DND-41 (cell line): Measurements from ENCODE around the gene TSC2.

Experiments used
- ATAC-seq: fragments of 200-7000 bp; cut with Tn5 transposase; 3 replicates; pipeline ENCODE4 v1.9.1; 2021; ENCODE audit warnings: low read depth; ENCODE audit not compliant: insufficient read depth
- DNase-seq: peaks from one replicate; pipeline ENCODE4 v3.0.0-alpha.2; 2020
- H2AFZ ChIP-seq: 2 replicates; pipeline ENCODE4 v1.6.0; 2012; ENCODE audit warnings: low read depth, low read length
- H3K27ac ChIP-seq: 2 replicates; pipeline ENCODE4 v1.5.1; 2012; ENCODE audit warnings: low read length, inconsistent platforms
- H3K27me3 ChIP-seq: fragments of 200-600 bp; sonication (generic); 2 replicates; pipeline ENCODE4 v1.6.0; 2012; ENCODE audit warnings: low read length, mild to moderate bottlenecking, inconsistent platforms; ENCODE audit not compliant: insufficient read depth, poor library complexity
- H3K36me3 ChIP-seq: 2 replicates; pipeline ENCODE4 v1.5.1; 2012; ENCODE audit warnings: low read length, inconsistent platforms; ENCODE audit not compliant: insufficient read depth
- H3K4me1 ChIP-seq: 2 replicates; pipeline ENCODE4 v1.5.1; 2012; ENCODE audit warnings: mild to moderate bottlenecking, low read length; ENCODE audit not compliant: insufficient read depth
- H3K4me2 ChIP-seq: 2 replicates; pipeline ENCODE4 v1.6.0; 2012; ENCODE audit warnings: mild to moderate bottlenecking, moderate library complexity, low read length, inconsistent platforms; ENCODE audit not compliant: insufficient read depth
- H3K4me3 ChIP-seq, 2 experiments: fragments of 200-600 bp in 1 of 2; shearing (Covaris generic) in 1 of 2; 2 replicates each; pipeline ENCODE4 v1.5.1; 2012 to 2016; ENCODE audit warnings: inconsistent platforms in 2 of 2, low read length in 2 of 2, mild to moderate bottlenecking in 2 of 2, low read depth in 1 of 2, moderate library complexity in 1 of 2
- H3K79me2 ChIP-seq: 2 replicates; pipeline ENCODE4 v1.6.0; 2012; ENCODE audit warnings: low read length, inconsistent platforms; ENCODE audit not compliant: insufficient read depth
- H3K9ac ChIP-seq: 2 replicates; pipeline ENCODE4 v1.6.0; 2012; ENCODE audit warnings: low read depth, mild to moderate bottlenecking, inconsistent platforms, low read length, moderate library complexity
- H3K9me3 ChIP-seq: 2 replicates; pipeline ENCODE4 v1.5.1; 2012; ENCODE audit warnings: low read length, moderate library complexity, mild to moderate bottlenecking, inconsistent platforms; ENCODE audit not compliant: insufficient read depth, severe bottlenecking
- H4K20me1 ChIP-seq: 2 replicates; pipeline ENCODE4 v1.6.0; 2012; ENCODE audit warnings: low read length; ENCODE audit not compliant: insufficient read depth
- CTCF ChIP-seq: IDR thresholded peaks from 2 replicates; pipeline ENCODE4 v1.5.1; 2012; ENCODE audit warnings: borderline replicate concordance, low read length, moderate library complexity, mild to moderate bottlenecking; ENCODE audit not compliant: poor library complexity, severe bottlenecking; ENCODE audit errors: extremely low read depth
- EZH2 ChIP-seq: IDR thresholded peaks from 3 replicates; pipeline ENCODE4 v1.6.1; 2012; ENCODE audit warnings: borderline replicate concordance, low read depth, mild to moderate bottlenecking, moderate library complexity, low read length, inconsistent platforms; ENCODE audit not compliant: severe bottlenecking

Gene TSC2

GRCh38 chr16:2019518-2019920 lies 28.3 kb upstream of the TSC2 start, which contains the start of gene NPW:
TSS of gene NPW (plus strand) at chr16:2019785.
- H3K9ac ChIP-seq = no peak within 1 kb of the TSS

GRCh38 chr16:2019921-2020831 lies 27.6 kb upstream of the TSC2 start:
- TF ChIP-seq EZH2 (no peak), CTCF (no peak)
- H3K27me3 ChIP-seq = no peaks in the 10 kb centered on the region
- no peak overlapping the region for H3K9ac ChIP-seq
- ATAC-seq = no peak
- no peak for DNase-seq
- peaks cover 18% of the 10 kb centered on the region for H3K4me1 ChIP-seq
- no peaks in the 10 kb centered on the region for H3K79me2 ChIP-seq
- no peak overlapping the region for H2AFZ ChIP-seq
- no peak overlapping the region for H3K4me2 ChIP-seq
- no peaks in the 10 kb centered on the region for H3K9me3 ChIP-seq
- H3K27ac ChIP-seq = no peak overlapping the region
- H4K20me1 ChIP-seq = no peaks in the 10 kb centered on the region
- H3K36me3 ChIP-seq = no peaks in the 10 kb centered on the region
- H3K4me3 ChIP-seq = no peak overlapping the region

More at GRCh38 chr16:2019518-2019920, 28.3 kb upstream of the TSC2 start, which contains the start of gene NPW:
- H3K27ac ChIP-seq = no peak within 1 kb of the TSS
- TF ChIP-seq EZH2 (no peak), CTCF (no peak)
- no peak for ATAC-seq
- H2AFZ ChIP-seq = no peak within 1 kb of the TSS
- H4K20me1 ChIP-seq = no peaks in the 10 kb centered on the region
- DNase-seq = peak; percentile 39
- H3K4me2 ChIP-seq = no peak within 1 kb of the TSS
- no peaks in the 10 kb centered on the region for H3K27me3 ChIP-seq
- H3K36me3 ChIP-seq = no peaks in the 10 kb centered on the region
- H3K9me3 ChIP-seq = no peaks in the 10 kb centered on the region
- H3K79me2 ChIP-seq = no peaks in the 10 kb centered on the region
- peaks cover 18% of the 10 kb centered on the region for H3K4me1 ChIP-seq
- no peak within 1 kb of the TSS for H3K4me3 ChIP-seq

- TF ChIP-seq EZH2 (no peak), CTCF (no peak)
- H3K27ac ChIP-seq = peak overlapping the region; percentile 51; the same call in 1 of the 2 replicates
- H3K36me3 ChIP-seq = no peaks in the 10 kb centered on the region
- peak overlapping the region in 1 of 2 experiments; percentile 53; a peak in 2 of 4 replicates for H3K4me3 ChIP-seq
- ATAC-seq (peak; percentile 70), DNase-seq (peak; percentile 71)
- H3K4me1 ChIP-seq = peaks cover 20% of the 10 kb centered on the region
- peak overlapping the region; percentile 83 for H2AFZ ChIP-seq
- peaks cover 3% of the 10 kb centered on the region for H4K20me1 ChIP-seq
- peaks cover 19% of the 10 kb centered on the region for H3K27me3 ChIP-seq
- H3K9me3 ChIP-seq = no peaks in the 10 kb centered on the region
- peak overlapping the region; percentile 51 for H3K9ac ChIP-seq
- no peaks in the 10 kb centered on the region for H3K79me2 ChIP-seq
- H3K4me2 ChIP-seq = peak overlapping the region; percentile 84
Measured at GRCh38 chr16:2022723-2023091, 25.1 kb upstream of the TSC2 start.
